MV-4-11 (cell line): ENCODE results near the gene RANBP9.

Experiments used
- DNase-seq: peaks from one replicate; lab custom pipeline; 2025; lab: John Stamatoyannopoulos, UW

Gene RANBP9

DNA sequence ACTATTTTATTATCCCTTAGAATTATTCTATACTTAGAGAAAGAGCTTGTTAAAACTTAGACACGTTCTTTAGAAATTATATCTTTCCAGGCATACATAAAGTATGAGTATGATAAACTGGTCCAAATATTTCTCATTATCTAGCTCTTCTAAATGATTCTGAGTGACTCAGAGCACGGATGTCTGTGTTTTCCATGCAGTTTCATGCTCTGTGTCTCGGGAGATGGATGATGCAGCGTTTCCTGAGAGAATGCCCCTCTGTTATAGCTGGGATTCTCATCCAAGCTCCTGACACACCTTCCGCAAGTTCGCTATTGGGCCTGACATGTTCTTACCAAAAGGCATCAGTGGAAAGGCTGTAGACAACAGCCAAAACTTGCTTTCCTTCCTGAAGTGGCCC is 117.9 kb downstream of the RANBP9 start:
- no peak for DNase-seq

DNA sequence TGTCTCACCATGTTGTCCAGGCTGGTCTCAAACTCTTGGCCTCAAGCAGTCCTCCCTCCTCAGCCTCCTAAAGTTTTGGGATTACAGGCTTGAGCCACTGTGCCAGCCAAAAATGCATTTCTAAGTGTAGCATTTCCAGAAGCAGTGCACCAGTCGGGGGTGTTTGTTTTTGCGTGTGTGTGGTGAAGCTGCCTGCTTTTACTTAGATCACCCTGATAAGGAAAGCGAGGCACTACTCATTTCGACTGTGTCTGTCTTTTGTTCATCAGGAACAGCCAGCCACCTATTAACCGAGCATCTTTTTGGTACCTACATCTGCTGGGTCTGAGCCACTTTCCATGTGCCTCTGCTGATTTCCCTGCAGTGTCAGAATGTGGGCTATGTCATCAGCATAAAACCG is 118.5 kb downstream of the RANBP9 start:
- no peak for DNase-seq

DNA sequence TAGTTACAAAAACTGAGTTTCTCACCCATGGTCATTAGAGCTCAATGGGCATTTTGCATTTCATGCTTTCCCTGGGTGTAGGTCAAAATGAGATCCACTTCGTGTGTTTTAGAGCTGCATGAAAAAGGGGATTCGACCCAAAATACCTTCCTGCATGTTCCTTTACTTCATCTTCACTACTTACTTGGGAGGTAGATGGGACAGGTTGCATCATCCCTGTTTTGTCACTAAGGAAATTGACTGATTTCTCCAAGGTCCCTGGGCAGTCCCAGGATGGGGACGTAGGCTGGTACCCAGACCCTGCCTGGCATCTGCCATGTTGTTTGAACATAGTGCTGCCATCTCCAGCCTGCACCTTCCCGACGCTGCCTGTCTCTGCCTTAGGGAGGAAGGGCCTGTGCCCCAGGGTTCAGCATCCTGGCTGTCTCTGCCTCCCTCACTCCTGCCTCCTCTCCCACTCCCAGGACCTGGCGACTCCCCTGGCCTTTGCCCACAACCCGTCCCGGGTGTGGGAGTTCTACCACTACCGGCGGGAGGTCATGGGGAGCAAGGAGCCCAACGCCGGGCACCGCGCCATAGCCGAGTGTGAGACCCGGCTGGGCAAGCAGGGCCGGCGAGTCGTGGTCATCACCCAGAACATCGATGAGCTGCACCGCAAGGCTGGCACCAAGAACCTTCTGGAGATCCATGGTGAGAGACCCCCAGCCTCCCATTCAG is 120.3 kb downstream of the RANBP9 start:
- no peak for DNase-seq

GRCh38 chr6:13590574-13591153 is 121.0 kb downstream of the RANBP9 start:
- no peak for DNase-seq

GRCh38 chr6:13589801-13590200 is 121.8 kb downstream of the RANBP9 start:
- DNase-seq: no peak

DNA sequence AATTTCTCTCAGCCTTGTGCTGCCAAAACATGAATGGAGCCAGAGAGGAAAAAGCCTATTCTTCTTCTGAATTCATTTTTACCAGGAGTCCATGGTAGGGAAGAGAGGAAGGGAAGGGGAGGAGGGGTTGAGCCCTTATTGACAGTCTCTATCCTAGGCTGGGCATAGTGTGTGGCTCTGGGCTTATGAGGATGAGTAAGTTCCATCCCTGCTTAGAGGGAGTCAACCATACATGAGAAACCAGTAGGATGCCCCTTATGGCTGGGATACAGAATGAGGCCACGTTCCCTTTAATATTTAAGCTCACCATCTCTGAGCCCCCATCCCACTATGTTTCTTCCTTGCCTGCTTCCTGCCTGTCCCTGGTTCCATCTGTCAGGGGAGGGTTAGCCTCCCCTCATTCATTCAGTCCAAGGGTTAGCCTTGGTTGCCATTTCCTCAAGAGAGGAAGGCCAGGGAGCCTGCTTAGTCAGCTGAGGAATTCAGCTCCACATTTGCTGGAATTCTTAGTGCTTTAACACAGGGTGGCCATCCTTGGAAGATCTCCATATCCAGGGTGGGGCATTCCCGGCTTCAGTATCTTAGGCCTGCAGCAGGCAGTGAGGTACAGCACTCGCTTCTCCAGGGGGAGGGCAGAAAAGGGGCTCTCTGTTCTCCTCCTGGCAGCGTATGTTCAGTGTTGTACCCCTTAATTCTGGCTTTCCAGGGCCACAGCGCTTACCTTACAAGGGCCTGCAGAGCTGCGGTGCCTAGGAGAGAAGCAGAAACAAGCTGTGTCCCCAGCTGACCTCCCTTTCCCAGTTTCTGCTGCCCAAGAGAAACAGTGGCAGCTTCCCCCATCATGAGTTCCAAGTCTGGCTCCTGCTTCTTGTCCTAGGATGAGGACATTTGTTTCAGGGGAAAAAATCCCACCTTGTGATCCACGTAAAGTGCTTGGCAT is 124.8 kb downstream of the RANBP9 start:
- no peak for DNase-seq

DNA sequence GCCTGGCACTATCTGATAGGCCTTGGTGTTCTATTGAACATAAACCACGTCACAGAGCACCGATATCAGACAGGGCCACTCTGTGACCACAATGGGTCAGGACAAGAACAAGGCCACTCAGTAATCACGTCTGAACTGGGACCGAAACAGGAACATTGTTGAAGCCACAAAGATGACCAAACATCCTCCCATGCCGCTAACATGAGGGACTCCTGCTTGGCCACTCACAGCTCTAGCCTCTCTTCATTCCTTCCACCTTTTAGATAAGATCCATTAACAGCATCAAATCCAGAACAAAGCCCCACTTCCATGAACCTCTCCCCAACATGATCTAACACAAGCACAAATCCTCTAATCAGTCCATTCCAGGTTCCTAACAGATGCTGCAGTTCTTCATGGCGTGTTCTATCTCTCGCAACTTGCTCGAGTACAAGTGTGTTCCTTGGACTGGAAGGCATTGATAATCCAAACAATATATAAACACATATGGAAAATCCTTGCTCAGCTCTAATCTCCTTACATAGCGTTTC is 129.9 kb downstream of the RANBP9 start:
- DNase-seq: peak; percentile 14

DNA sequence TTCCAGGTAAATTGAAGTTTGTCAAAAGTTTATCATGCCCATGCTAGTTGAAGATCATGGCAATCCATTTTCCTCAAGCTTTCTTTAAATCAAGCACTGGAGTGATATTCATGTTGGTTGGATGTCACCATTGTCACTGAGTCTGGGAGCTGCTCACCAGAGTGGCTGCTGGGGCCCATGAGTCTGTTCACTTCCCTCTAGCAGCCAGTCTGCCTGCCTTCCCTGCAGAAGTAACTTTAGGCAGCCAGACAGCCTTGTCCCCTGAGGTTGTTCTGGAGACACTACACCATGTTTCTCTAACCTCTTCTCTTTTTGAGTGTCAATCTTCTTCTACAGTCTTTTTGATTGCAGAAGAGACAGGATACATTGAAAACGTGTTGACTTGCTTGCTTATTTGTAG is 131.7 kb downstream of the RANBP9 start:
- peak; percentile 59 for DNase-seq

DNA sequence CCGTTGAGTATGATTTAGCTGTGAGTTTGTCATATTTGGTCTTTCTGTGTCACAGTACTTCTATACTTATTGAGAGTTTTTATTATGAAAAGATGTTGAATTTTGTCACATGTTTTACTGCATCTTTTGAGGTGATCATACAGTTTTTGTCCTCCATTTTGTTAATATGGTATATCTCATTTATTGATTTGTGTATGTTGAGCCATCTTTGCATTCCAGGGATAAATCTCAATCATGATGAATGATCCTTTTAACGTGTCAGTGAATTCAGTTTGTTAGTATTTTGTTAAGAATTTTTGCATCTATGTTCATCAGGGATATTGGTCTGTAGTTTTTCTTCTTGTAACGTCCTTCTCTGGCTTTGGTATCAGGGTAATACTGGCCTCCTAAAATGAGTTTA is 133.7 kb downstream of the RANBP9 start:
- DNase-seq: no peak

DNA sequence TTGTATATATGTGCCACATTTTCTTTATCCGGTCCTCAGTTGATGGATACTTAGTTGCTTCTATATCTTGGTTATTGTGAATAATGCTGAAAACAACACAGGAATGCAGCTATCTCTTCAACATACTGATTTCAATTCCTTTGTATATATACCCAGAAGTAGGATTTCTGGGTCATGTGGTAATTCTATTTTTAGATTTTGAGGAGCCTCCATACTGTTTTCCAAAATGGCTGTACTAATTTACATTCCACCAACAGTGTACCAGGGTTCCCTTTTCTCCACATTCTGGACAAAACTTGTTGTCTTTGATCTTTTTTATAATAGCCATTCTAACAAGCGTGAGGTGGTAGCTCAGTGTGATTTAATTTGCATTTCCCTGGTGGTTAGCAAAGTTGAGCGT is 135.6 kb downstream of the RANBP9 start:
- no peak for DNase-seq

GRCh38 chr6:13575377-13575775 is 136.3 kb downstream of the RANBP9 start:
- no peak for DNase-seq

GRCh38 chr6:13574571-13575376 is 136.9 kb downstream of the RANBP9 start, which contains the start of gene SIRT5:
Gene SIRT5 (plus strand): TSS chr6:13574601. CDS start chr6:13584111, 9,510 bp downstream.
- DNase-seq: peak; percentile 75

DNA sequence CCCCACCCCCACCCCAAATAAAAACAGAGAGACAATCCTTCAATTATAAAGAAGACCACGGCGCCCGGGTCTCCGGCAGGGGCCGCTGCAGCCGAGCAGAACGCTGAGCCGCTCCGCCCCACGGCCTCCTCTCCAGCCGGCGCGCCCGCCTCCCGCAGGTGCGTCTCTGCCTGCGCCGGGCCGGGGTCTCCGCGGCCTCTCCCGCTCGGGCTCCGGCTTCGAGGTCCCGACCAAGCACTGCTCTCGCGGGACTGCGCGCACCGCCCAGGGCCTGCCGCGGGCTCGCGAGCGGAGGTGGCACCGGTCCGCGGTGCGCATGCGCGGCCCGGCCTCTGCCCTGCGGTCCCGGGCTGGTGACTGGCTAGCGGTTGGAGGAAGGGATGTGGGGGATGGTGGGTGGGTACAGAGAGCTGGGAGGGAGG is 137.5 kb downstream of the RANBP9 start:
- DNase-seq: peak; percentile 86

GRCh38 chr6:13573669-13574110 is 137.9 kb downstream of the RANBP9 start:
- peak; percentile 55 for DNase-seq

- no peak for DNase-seq
Measured at GRCh38 chr6:13572951-13573654, 138.5 kb downstream of the RANBP9 start.

DNA sequence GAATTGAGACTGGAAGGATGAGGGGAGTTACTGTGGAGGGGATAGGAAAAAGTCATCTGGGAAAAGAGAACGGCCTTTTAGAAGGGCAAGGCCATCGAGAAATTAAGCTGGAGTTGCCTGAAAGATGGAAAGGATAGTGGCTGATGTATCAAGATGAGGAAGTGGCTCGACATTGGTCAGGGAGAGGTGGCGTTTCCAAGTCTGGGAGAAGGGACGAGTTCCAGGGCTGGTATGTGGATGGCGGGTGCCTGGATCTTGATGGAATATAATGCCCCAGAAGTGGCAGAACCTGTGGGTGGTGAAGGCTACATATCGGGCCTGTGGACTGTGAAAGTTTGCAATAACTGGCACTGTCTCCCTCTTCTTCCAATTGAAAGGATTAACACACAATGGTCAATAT is 139.4 kb downstream of the RANBP9 start:
- no peak for DNase-seq
